CD4-positive, alpha-beta memory T cell (primary cell): Measurements from ENCODE around the gene EYS. TPM values are rescaled to one million over a fixed set of nuclear protein-coding genes. Genes with fewer than 3 reads are reported as not detected.

Source experiments
- CTCF ChIA-PET: fragments of 350-600 bp; sonication (Branson Sonifier 250); formaldehyde crosslinking; loops from one replicate; lab custom pipeline; 2021; ENCODE audit warnings: inconsistent platforms; ENCODE audit not compliant: partially characterized antibody; lab: Charles Lee
- POLR2A ChIA-PET: fragments of 350-600 bp; sonication (Branson Sonifier 250); formaldehyde crosslinking; loops from one replicate; lab custom pipeline; 2021; ENCODE audit not compliant: partially characterized antibody; lab: Charles Lee
- DNase-seq, 5 donors: peaks; one replicate each; pipeline versions ENCODE4 v3.0.0 to v3.0.0-alpha.2; 2020 to 2022; ENCODE audit warnings: mixed read lengths in 1 of 5
- H3K27ac ChIP-seq: one replicate; pipeline ENCODE4 v1.7.0; 2013; ENCODE audit warnings: low read depth, low read length
- H3K27me3 ChIP-seq: 2 replicates; pipeline ENCODE4 v1.7.0; 2013; ENCODE audit warnings: mild to moderate bottlenecking, low read length, moderate library complexity; ENCODE audit not compliant: insufficient read depth
- H3K36me3 ChIP-seq: 2 replicates; pipeline ENCODE4 v1.7.0; 2013; ENCODE audit warnings: mild to moderate bottlenecking, low read length, moderate library complexity; ENCODE audit not compliant: insufficient read depth
- H3K4me1 ChIP-seq: 2 replicates; pipeline ENCODE4 v1.7.0; 2013; ENCODE audit warnings: mild to moderate bottlenecking, low read length, moderate library complexity; ENCODE audit not compliant: insufficient read depth
- H3K4me3 ChIP-seq, 2 donors: one replicate each; pipeline ENCODE4 v1.7.0; 2013; ENCODE audit warnings: low read length in 2 of 2, mild to moderate bottlenecking in 1 of 2
- H3K9me3 ChIP-seq, 2 donors: one replicate each; pipeline ENCODE4 v1.7.0; 2013; ENCODE audit warnings: low read length in 2 of 2, control low read depth in 1 of 2; ENCODE audit not compliant: control insufficient read depth in 1 of 2
- H3K27ac Mint-ChIP-seq, 7 donors: one replicate each; pipeline ENCODE4 v1.8.0; 2020 to 2021; ENCODE audit warnings: mixed read lengths in 7 of 7, mild to moderate bottlenecking in 6 of 7, inconsistent platforms in 3 of 7, moderate library complexity in 3 of 7
- H3K27me3 Mint-ChIP-seq, 2 donors: one replicate each; pipeline ENCODE4 v1.8.0; 2020 to 2021; ENCODE audit warnings: mixed read lengths in 2 of 2
- H3K36me3 Mint-ChIP-seq, 2 donors: one replicate each; pipeline ENCODE4 v1.8.0; 2020 to 2021; ENCODE audit warnings: mixed read lengths in 2 of 2, inconsistent platforms in 1 of 2, mild to moderate bottlenecking in 1 of 2
- H3K4me1 Mint-ChIP-seq, 4 donors: one replicate each; pipeline ENCODE4 v1.8.0; 2020 to 2021; ENCODE audit warnings: mixed read lengths in 4 of 4, mild to moderate bottlenecking in 1 of 4
- H3K4me3 Mint-ChIP-seq, 8 donors: one replicate each; pipeline ENCODE4 v1.8.0; 2020 to 2021; ENCODE audit warnings: mixed read lengths in 8 of 8, mild to moderate bottlenecking in 7 of 8, moderate library complexity in 6 of 8, inconsistent platforms in 3 of 8
- H3K9me3 Mint-ChIP-seq, 8 donors: one replicate each; pipeline ENCODE4 v1.8.0; 2020 to 2021; ENCODE audit warnings: mixed read lengths in 8 of 8, mild to moderate bottlenecking in 5 of 8, inconsistent platforms in 3 of 8, moderate library complexity in 1 of 8
- intact Hi-C: fragments of 100-400 bp; cut with micrococcal nuclease; formaldehyde crosslinking; loops from one replicate; pipeline ENCODE4 v1.15.1; 2023
- polyA plus RNA-seq, 2 donors: library from polyadenylated mRNA; unstranded; fragments of 300-500 nt; fragmentation: Illumina TruSeq; gene quantifications; one replicate each; pipeline ENCODE4 v1.2.3, GENCODE V29; 2021
- total RNA-seq, 2 experiments: library from RNA; stranded (reverse); gene quantifications; one replicate each; pipeline ENCODE4 v1.2.3, GENCODE V29; 2021

EYS gene
- total and polyA plus RNA-seq, 4 experiments from 2014 or later = 0.17 to 0.20 TPM; not detected in 2

GRCh38 chr6:63705707-63706106 is 2001.3 kb downstream of the EYS start:
- DNase-seq = no peak
- Mint-ChIP-seq H3K36me3 (peaks cover 64 to 81% of the 10 kb centered on the region in 2 donors), H3K4me3 (no peak overlapping the region), H3K9me3 (no peaks in the 10 kb centered on the region), H3K27ac (peak overlapping the region in 2 of 7 donors; percentile 2 to 15), H3K27me3 (no peaks in the 10 kb centered on the region), H3K4me1 (peaks cover 3 to 7% (median 5%) of the 10 kb centered on the region in 4 donors)
- H3K36me3 ChIP-seq = peaks cover 37% of the 10 kb centered on the region
- ChIA-PET CTCF (no interaction called here), POLR2A (no interaction called here)
- intact Hi-C loops = no loop called here
- no peaks in the 10 kb centered on the region for H3K27me3 ChIP-seq
- no peaks in the 10 kb centered on the region for H3K9me3 ChIP-seq
- H3K4me3 ChIP-seq = no peak overlapping the region
- H3K27ac ChIP-seq = no peak overlapping the region
- no peaks in the 10 kb centered on the region for H3K4me1 ChIP-seq

- H3K27me3 Mint-ChIP-seq = no peaks in the 10 kb centered on the region
- CTCF ChIA-PET = interaction anchor here (1.5 to 1.9 kb wide), 2 partner anchors 17 to 92 kb away, joined by 3 to 4 read pairs; no protein-coding TSS in a partner anchor
Measured at GRCh38 chr6:63690221-63690620, 2016.8 kb downstream of the EYS start.

GRCh38 chr6:63689421-63689820 is 2017.6 kb downstream of the EYS start:
- Mint-ChIP-seq H3K9me3 (no peaks in the 10 kb centered on the region), H3K27me3 (no peaks in the 10 kb centered on the region), H3K4me3 (no peak overlapping the region), H3K36me3 (peaks cover 23 to 36% of the 10 kb centered on the region in 2 donors), H3K27ac (no peak overlapping the region), H3K4me1 (peaks cover 7 to 32% (median 18%) of the 10 kb centered on the region in 4 donors)
- CTCF ChIA-PET = interaction anchor here (1.2 kb wide), 1 partner anchor 91 kb away, joined by 4 read pairs; no protein-coding TSS in a partner anchor
- POLR2A ChIA-PET = no interaction called here
- Histone ChIP-seq H3K4me3 (no peak overlapping the region), H3K27ac (no peak overlapping the region), H3K9me3 (no peaks in the 10 kb centered on the region), H3K36me3 (peaks cover 8% of the 10 kb centered on the region), H3K27me3 (no peaks in the 10 kb centered on the region), H3K4me1 (no peaks in the 10 kb centered on the region)
- DNase-seq = no peak
- intact Hi-C loops = no loop called here

More at GRCh38 chr6:63690221-63690620, 2016.8 kb downstream of the EYS start:
- Mint-ChIP-seq H3K4me1 (peaks cover 13 to 29% (median 15%) of the 10 kb centered on the region in 4 donors), H3K36me3 (peaks cover 23 to 34% of the 10 kb centered on the region in 2 donors), H3K9me3 (no peaks in the 10 kb centered on the region), H3K4me3 (no peak overlapping the region), H3K27ac (no peak overlapping the region)
- H3K36me3 ChIP-seq = peaks cover 4% of the 10 kb centered on the region
- POLR2A ChIA-PET = interaction anchor here (0.7 kb wide), 1 partner anchor 9 kb away, joined by 3 read pairs; no protein-coding TSS in a partner anchor
- intact Hi-C loops = loop anchor here (5.0 kb wide), 1 partner anchor 93 kb away; no protein-coding TSS in a partner anchor
- H3K9me3 ChIP-seq = no peaks in the 10 kb centered on the region
- H3K4me1 ChIP-seq = no peaks in the 10 kb centered on the region
- H3K4me3 ChIP-seq = no peak overlapping the region
- no peak for DNase-seq
- H3K27ac ChIP-seq = no peak overlapping the region
- H3K27me3 ChIP-seq = no peaks in the 10 kb centered on the region

- POLR2A ChIA-PET = no interaction called here
- DNase-seq = no peak
- H3K36me3 ChIP-seq = peaks cover 12% of the 10 kb centered on the region
- Mint-ChIP-seq H3K4me1 (peaks cover 20 to 53% (median 32%) of the 10 kb centered on the region in 4 donors), H3K36me3 (peaks cover 40 to 48% of the 10 kb centered on the region in 2 donors), H3K4me3 (no peak overlapping the region), H3K9me3 (no peaks in the 10 kb centered on the region), H3K27ac (peak overlapping the region in 2 of 7 donors; percentile 2 to 48), H3K27me3 (no peaks in the 10 kb centered on the region)
- H3K9me3 ChIP-seq = no peaks in the 10 kb centered on the region
- peaks cover 4% of the 10 kb centered on the region for H3K4me1 ChIP-seq
- intact Hi-C loops = no loop called here
- H3K4me3 ChIP-seq = no peak overlapping the region
- CTCF ChIA-PET = interaction anchor here (0.9 to 1.8 kb wide), 2 partner anchors 10 to 87 kb away, joined by 3 to 6 read pairs; no protein-coding TSS in a partner anchor
- H3K27ac ChIP-seq = no peak overlapping the region
- H3K27me3 ChIP-seq = no peaks in the 10 kb centered on the region
Measured at GRCh38 chr6:63685446-63686379, 2021.3 kb downstream of the EYS start.

GRCh38 chr6:63683071-63683603 is 2023.9 kb downstream of the EYS start:
- H3K4me1 Mint-ChIP-seq = peaks cover 37 to 58% (median 46%) of the 10 kb centered on the region in 4 donors
- CTCF ChIA-PET = interaction anchor here (0.9 to 1.5 kb wide), 2 partner anchors 80 to 85 kb away, joined by 3 to 7 read pairs; no protein-coding TSS in a partner anchor

GRCh38 chr6:63677282-63677681 is 2029.7 kb downstream of the EYS start:
- Histone ChIP-seq H3K36me3 (peaks cover 11% of the 10 kb centered on the region), H3K4me1 (peaks cover 76% of the 10 kb centered on the region), H3K27ac (no peak overlapping the region), H3K27me3 (no peaks in the 10 kb centered on the region), H3K4me3 (no peak overlapping the region), H3K9me3 (no peaks in the 10 kb centered on the region)
- Mint-ChIP-seq H3K4me1 (peaks cover 33 to 39% (median 37%) of the 10 kb centered on the region in 4 donors), H3K36me3 (peaks cover 21 to 30% of the 10 kb centered on the region in 2 donors), H3K4me3 (no peak overlapping the region), H3K27ac (no peak overlapping the region), H3K9me3 (no peaks in the 10 kb centered on the region), H3K27me3 (no peaks in the 10 kb centered on the region)
- ChIA-PET CTCF (interaction anchor here (0.7 kb wide), 1 partner anchor 77 kb away, joined by 3 read pairs; no protein-coding TSS in a partner anchor), POLR2A (no interaction called here)
- intact Hi-C loops = no loop called here
- DNase-seq = no peak

More at GRCh38 chr6:63683071-63683603, 2023.9 kb downstream of the EYS start:
- H3K27me3 ChIP-seq = no peaks in the 10 kb centered on the region
- no peak overlapping the region for H3K4me3 ChIP-seq
- no peak for DNase-seq
- no peaks in the 10 kb centered on the region for H3K9me3 Mint-ChIP-seq
- peaks cover 25% of the 10 kb centered on the region for H3K4me1 ChIP-seq
- H3K4me3 Mint-ChIP-seq = no peak overlapping the region
- H3K36me3 Mint-ChIP-seq = peaks cover 51 to 56% of the 10 kb centered on the region in 2 donors
- peaks cover 16% of the 10 kb centered on the region for H3K36me3 ChIP-seq
- H3K27me3 Mint-ChIP-seq = no peaks in the 10 kb centered on the region
- POLR2A ChIA-PET = no interaction called here
- H3K27ac Mint-ChIP-seq = peak overlapping the region in 1 of 7 donors; percentile 76
- no peaks in the 10 kb centered on the region for H3K9me3 ChIP-seq
- no peak overlapping the region for H3K27ac ChIP-seq
- intact Hi-C loops = no loop called here
